Mucosa of stomach (tissue), 1 donor: ENCODE data around the gene ALOX15.
"Not testable (repeated sequence)": the region's sequence is repeated elsewhere in the genome, so short reads cannot be mapped to it uniquely, and the experiment has no call there.

Source experiments
- H3K27me3 ChIP-seq: one replicate; pipeline ENCODE4 v1.7.0; 2013; ENCODE audit warnings: mild to moderate bottlenecking, low read length; ENCODE audit not compliant: control insufficient read depth, insufficient read depth
- H3K36me3 ChIP-seq: one replicate; pipeline ENCODE4 v1.7.0; 2013; ENCODE audit warnings: low read length; ENCODE audit not compliant: control insufficient read depth, insufficient read depth
- H3K4me1 ChIP-seq: one replicate; pipeline ENCODE4 v1.7.0; 2013; ENCODE audit warnings: mild to moderate bottlenecking, low read length; ENCODE audit not compliant: control insufficient read depth, insufficient read depth
- H3K4me3 ChIP-seq: one replicate; pipeline ENCODE4 v1.7.0; 2013; ENCODE audit warnings: low read length
- H3K9ac ChIP-seq: one replicate; pipeline ENCODE4 v1.7.0; 2013; ENCODE audit warnings: mild to moderate bottlenecking, low read length, moderate library complexity
- H3K9me3 ChIP-seq: one replicate; pipeline ENCODE4 v1.7.0; 2013; ENCODE audit warnings: mild to moderate bottlenecking, low read length, moderate library complexity; ENCODE audit not compliant: control insufficient read depth
- donor health status: Pancreatic carcinoma.

The ALOX15 gene

GRCh38 chr17:4645642-4646041 is 4.2 kb upstream of the ALOX15 start:
- H3K4me1 ChIP-seq = peaks cover 10% of the 10 kb centered on the region
- H3K9ac ChIP-seq = no peak overlapping the region
- no peaks in the 10 kb centered on the region for H3K9me3 ChIP-seq
- no peaks in the 10 kb centered on the region for H3K36me3 ChIP-seq
- peaks cover 19% of the 10 kb centered on the region for H3K27me3 ChIP-seq
- H3K4me3 ChIP-seq = no peak overlapping the region

GRCh38 chr17:4643676-4644075 is 2.2 kb upstream of the ALOX15 start:
- Histone ChIP-seq H3K36me3 (no peaks in the 10 kb centered on the region), H3K9ac (no peak overlapping the region), H3K4me3 (no peak overlapping the region), H3K4me1 (peaks cover 15% of the 10 kb centered on the region), H3K27me3 (peaks cover 28% of the 10 kb centered on the region), H3K9me3 (no peaks in the 10 kb centered on the region)

- no peaks in the 10 kb centered on the region for H3K36me3 ChIP-seq
- peaks cover 15% of the 10 kb centered on the region for H3K4me1 ChIP-seq
- peaks cover 30% of the 10 kb centered on the region for H3K27me3 ChIP-seq
- no peaks in the 10 kb centered on the region for H3K9me3 ChIP-seq
- no peak overlapping the region for H3K9ac ChIP-seq
- no peak overlapping the region for H3K4me3 ChIP-seq
Observed at GRCh38 chr17:4642286-4642685, 808 bp upstream of the ALOX15 start.

- not testable (repeated sequence) for H3K4me3 ChIP-seq, H3K9me3 ChIP-seq, H3K9ac ChIP-seq, H3K36me3 ChIP-seq
- H3K4me1 ChIP-seq = peaks cover 15% of the 10 kb centered on the region
- H3K27me3 ChIP-seq = peaks cover 43% of the 10 kb centered on the region
Observed at GRCh38 chr17:4640569-4641188, 799 bp downstream of the ALOX15 start.

GRCh38 chr17:4639301-4640059 is 2.0 kb downstream of the ALOX15 start:
- peaks cover 15% of the 10 kb centered on the region for H3K4me1 ChIP-seq
- peaks cover 49% of the 10 kb centered on the region for H3K27me3 ChIP-seq
- not testable (repeated sequence) for H3K4me3 ChIP-seq, H3K36me3 ChIP-seq, H3K9ac ChIP-seq, H3K9me3 ChIP-seq

- H3K36me3 ChIP-seq, H3K4me3 ChIP-seq: not testable (repeated sequence)
- peaks cover 49% of the 10 kb centered on the region for H3K27me3 ChIP-seq
Observed at GRCh38 chr17:4638766-4639165, 2.7 kb downstream of the ALOX15 start.

GRCh38 chr17:4636474-4637100 is 4.9 kb downstream of the ALOX15 start:
- H3K9me3 ChIP-seq = no peaks in the 10 kb centered on the region
- H3K36me3 ChIP-seq = no peaks in the 10 kb centered on the region
- peaks cover 44% of the 10 kb centered on the region for H3K27me3 ChIP-seq
- no peak overlapping the region for H3K4me3 ChIP-seq
- H3K4me1 ChIP-seq = peaks cover 10% of the 10 kb centered on the region
- no peak overlapping the region for H3K9ac ChIP-seq

More at GRCh38 chr17:4638766-4639165, 2.7 kb downstream of the ALOX15 start:
- H3K4me1 ChIP-seq = peaks cover 15% of the 10 kb centered on the region
- not testable (repeated sequence) for H3K9me3 ChIP-seq, H3K9ac ChIP-seq

GRCh38 chr17:4635823-4636375 is 5.6 kb downstream of the ALOX15 start:
- H3K4me3 ChIP-seq = no peak overlapping the region

GRCh38 chr17:4634976-4635375 is 6.5 kb downstream of the ALOX15 start:
- H3K9me3 ChIP-seq = no peaks in the 10 kb centered on the region
- H3K36me3 ChIP-seq = no peaks in the 10 kb centered on the region
- peaks cover 6% of the 10 kb centered on the region for H3K4me1 ChIP-seq
- no peak overlapping the region for H3K9ac ChIP-seq
- H3K27me3 ChIP-seq = peaks cover 35% of the 10 kb centered on the region
- no peak overlapping the region for H3K4me3 ChIP-seq

More at GRCh38 chr17:4635823-4636375, 5.6 kb downstream of the ALOX15 start:
- no peaks in the 10 kb centered on the region for H3K36me3 ChIP-seq
- H3K27me3 ChIP-seq = peaks cover 38% of the 10 kb centered on the region
- no peak overlapping the region for H3K9ac ChIP-seq
- no peaks in the 10 kb centered on the region for H3K9me3 ChIP-seq
- H3K4me1 ChIP-seq = peaks cover 6% of the 10 kb centered on the region

GRCh38 chr17:4633643-4634042 is 7.8 kb downstream of the ALOX15 start:
- Histone ChIP-seq H3K9me3 (no peaks in the 10 kb centered on the region), H3K4me3 (no peak overlapping the region), H3K4me1 (no peaks in the 10 kb centered on the region), H3K36me3 (no peaks in the 10 kb centered on the region), H3K9ac (no peak overlapping the region), H3K27me3 (peaks cover 25% of the 10 kb centered on the region)

GRCh38 chr17:4632581-4632920 is 8.9 kb downstream of the ALOX15 start:
- Histone ChIP-seq H3K9me3 (no peaks in the 10 kb centered on the region), H3K36me3 (no peaks in the 10 kb centered on the region), H3K4me3 (no peak overlapping the region), H3K9ac (no peak overlapping the region), H3K4me1 (no peaks in the 10 kb centered on the region), H3K27me3 (peaks cover 24% of the 10 kb centered on the region)
